Body of pancreas (tissue), 4 donors: Measurements from ENCODE around the gene RGN. TPM values are rescaled to one million over a fixed set of nuclear protein-coding genes. Genes with fewer than 3 reads are reported as not detected.
"Not testable (repeated sequence)": the region's sequence is repeated elsewhere in the genome, so short reads cannot be mapped to it uniquely, and the experiment has no call there.

Source experiments
- ATAC-seq: fragments of 150-250 bp; one replicate; pipeline ENCODE4 v1.9.1; 2016
- DNase-seq, 4 donors: peaks; one replicate each; pipeline ENCODE4 v3.0.0-alpha.2; 2019
- H3K27ac ChIP-seq, 4 donors: fragments of 200-600 bp; sonication (generic); 1 replicate in 3 of 4; 2 replicates in 1 of 4; pipeline versions ENCODE4 v1.5.1 to v1.6.1; 2016 to 2019; ENCODE audit warnings: mild to moderate bottlenecking in 1 of 4, mixed read lengths in 1 of 4, moderate library complexity in 1 of 4
- H3K27me3 ChIP-seq, 2 donors: fragments of 200-600 bp; sonication (generic); one replicate each; pipeline ENCODE4 v1.6.0; 2016; ENCODE audit warnings: mild to moderate bottlenecking in 1 of 2
- H3K36me3 ChIP-seq, 2 donors: fragments of 200-600 bp; sonication (generic); replicated peaks in 1 of 2; 2 replicates each; pipeline ENCODE4 v1.5.1; 2016; ENCODE audit warnings: low read depth in 2 of 2; ENCODE audit not compliant: insufficient read depth in 1 of 2
- H3K4me1 ChIP-seq: fragments of 200-600 bp; sonication (generic); one replicate; pipeline ENCODE4 v1.6.0; 2016
- H3K4me3 ChIP-seq, 2 donors: fragments of 200-600 bp; sonication (generic); 1 replicate in 1 of 2; 2 replicates in 1 of 2; pipeline ENCODE4 v1.5.1; 2016 to 2019
- H3K9me3 ChIP-seq, 3 donors: fragments of 200-600 bp; sonication (generic); 1 replicate in 2 of 3; 2 replicates in 1 of 3; pipeline ENCODE4 v1.5.1; 2016
- POLR2A ChIP-seq, 3 donors: fragments of 450-650 bp; IDR thresholded peaks; one replicate each; pipeline ENCODE4 v1.6.1; 2016; ENCODE audit warnings: antibody characterized with exemption in 3 of 3, mild to moderate bottlenecking in 2 of 3
- WGBS, 2 donors: methylation state at CpG; one replicate each; pipeline ENCODE4 v1.1.5; 2017; 5-methylcytosine and 5-hydroxymethylcytosine counted together
- intact Hi-C: fragments of 100-400 bp; cut with DNase I; formaldehyde crosslinking; loops from one replicate; pipeline ENCODE4 v1.15.1; 2023
- small RNA-seq: library from RNA; depleted of rRNA; stranded (forward); fragments of <200 nt; gene quantifications from one replicate; pipeline ENCODE3, GENCODE V24; 2016
- total RNA-seq, 2 donors: library from RNA; depleted of rRNA; stranded (reverse); fragments of >200 nt; gene quantifications; one replicate each; pipeline ENCODE4 v1.1.0, GENCODE V29; 2016
- TF ChIP-seq, protein P1 (sequence below), 7 experiments: fragments of 450-650 bp in 4 of 7; fragments of 200-600 bp in 3 of 7; sonication (generic) in 3 of 7; IDR thresholded peaks; one replicate each; pipeline ENCODE4 v1.5.1; 2016 to 2019; ENCODE audit warnings: antibody characterized with exemption in 7 of 7

RGN gene
- total RNA-seq, 2 donors from 2014 or later = 20.8 to 21.5 TPM

DNA sequence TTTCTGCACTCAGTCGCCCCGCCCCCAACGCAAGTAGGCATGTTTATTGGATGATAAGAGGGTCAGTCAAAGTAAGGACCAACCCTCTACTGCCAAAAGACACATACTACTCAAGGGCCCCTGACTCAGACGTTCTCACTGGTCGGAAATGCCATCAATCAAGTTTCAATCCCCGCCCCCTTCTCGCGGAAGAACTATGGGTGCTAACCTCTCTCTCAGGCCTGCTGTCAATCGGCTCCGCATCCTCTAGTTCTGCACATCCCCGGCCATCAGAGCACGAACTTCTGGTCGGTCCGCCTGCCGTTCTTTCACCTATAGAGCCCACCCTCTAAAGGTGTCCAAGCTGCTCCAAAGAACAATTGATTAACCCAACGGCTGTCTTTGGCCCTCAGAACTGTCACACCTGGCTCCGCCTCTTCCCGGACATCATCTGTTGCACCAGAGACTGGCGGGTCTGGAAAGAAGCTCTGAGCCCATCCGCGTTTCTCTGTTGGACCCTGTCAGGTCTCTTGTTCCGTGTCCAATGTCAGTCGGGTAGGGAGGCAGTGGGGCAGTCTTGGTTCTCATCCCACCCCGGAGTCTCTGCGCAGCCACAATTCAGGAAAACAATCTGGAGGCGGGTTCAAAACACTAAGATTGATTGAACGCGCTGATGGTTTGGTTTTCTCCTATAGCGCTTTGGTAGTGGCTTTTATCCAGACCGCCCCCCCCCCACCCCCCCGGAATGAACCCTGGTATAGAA lies 51.1 kb downstream of the RGN start:
- Histone ChIP-seq H3K27ac (peak overlapping the region; percentile 43 to 84 (median 70)), H3K4me3 (peak overlapping the region; percentile 30 to 36), H3K36me3 (no peaks in the 10 kb centered on the region), H3K4me1 (peaks cover 4% of the 10 kb centered on the region), H3K27me3 (no peaks in the 10 kb centered on the region), H3K9me3 (no peaks in the 10 kb centered on the region)
- WGBS, 2 donors = 0% methylated on average over 19 to 31 of the region's 31 CpGs
- DNase-seq (peak; percentile 92 to 94 (median 93)), ATAC-seq (peak; percentile 99)
- intact Hi-C loops = no loop called here
- peak in 2 of 3 donors; percentile 58 for TF ChIP-seq POLR2A (IDR thresholded peaks at IDR 0.05)
- TF ChIP-seq, protein P1, sequence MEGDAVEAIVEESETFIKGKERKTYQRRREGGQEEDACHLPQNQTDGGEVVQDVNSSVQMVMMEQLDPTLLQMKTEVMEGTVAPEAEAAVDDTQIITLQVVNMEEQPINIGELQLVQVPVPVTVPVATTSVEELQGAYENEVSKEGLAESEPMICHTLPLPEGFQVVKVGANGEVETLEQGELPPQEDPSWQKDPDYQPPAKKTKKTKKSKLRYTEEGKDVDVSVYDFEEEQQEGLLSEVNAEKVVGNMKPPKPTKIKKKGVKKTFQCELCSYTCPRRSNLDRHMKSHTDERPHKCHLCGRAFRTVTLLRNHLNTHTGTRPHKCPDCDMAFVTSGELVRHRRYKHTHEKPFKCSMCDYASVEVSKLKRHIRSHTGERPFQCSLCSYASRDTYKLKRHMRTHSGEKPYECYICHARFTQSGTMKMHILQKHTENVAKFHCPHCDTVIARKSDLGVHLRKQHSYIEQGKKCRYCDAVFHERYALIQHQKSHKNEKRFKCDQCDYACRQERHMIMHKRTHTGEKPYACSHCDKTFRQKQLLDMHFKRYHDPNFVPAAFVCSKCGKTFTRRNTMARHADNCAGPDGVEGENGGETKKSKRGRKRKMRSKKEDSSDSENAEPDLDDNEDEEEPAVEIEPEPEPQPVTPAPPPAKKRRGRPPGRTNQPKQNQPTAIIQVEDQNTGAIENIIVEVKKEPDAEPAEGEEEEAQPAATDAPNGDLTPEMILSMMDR (IDR thresholded peaks at IDR 0.05) = no peak

DNA sequence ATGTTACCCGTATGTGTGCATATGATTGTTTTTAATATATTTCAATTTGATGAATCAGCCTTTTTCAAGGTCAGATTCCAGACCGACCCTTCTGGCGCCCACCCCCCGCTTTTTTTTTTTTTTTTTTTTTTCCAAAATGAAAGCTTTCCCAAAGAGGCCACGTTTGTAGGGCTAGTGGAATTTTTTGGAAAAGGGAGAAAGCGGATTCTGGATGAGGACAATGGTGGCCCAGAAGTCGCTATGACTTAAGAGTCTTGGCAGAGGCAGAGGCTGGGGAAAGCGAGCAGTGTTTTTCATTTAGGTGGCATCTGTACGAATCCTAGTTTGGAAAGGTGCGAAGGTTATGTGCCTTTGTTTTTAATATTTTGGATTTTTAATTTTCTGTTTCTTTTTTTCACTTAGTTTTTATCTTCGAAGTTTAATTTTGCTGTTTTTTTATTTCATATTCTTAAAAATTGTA lies 51.7 kb downstream of the RGN start:
- peak overlapping the region in 2 of 4 donors; percentile 76 to 84 for H3K27ac ChIP-seq
- H3K4me3 ChIP-seq = peak overlapping the region in 1 of 2 donors; percentile 36

DNA sequence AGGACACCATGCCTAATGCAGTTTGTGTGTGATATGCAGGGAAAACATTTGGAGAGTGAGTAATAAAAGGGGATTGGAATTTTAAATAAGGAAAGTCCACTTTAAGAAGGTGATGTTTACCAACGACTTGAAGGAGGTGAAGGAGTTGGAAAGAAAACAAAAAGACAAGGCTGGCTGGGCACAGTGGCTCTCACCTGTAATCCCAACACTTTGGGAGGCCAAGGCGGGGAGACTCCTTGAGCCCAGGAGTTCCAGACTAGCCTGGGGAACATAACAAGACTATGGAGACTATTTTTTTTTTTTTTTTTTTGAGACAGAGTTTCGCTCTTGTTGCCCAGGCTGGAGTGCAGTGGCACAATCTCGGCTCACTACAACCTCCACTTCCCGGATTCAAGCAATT lies 55.2 kb downstream of the RGN start:
- ATAC-seq = no peak
- no peaks in the 10 kb centered on the region for H3K9me3 ChIP-seq
- WGBS, 2 donors = 76 to 78% methylated on average over 4 to 5 of the region's 5 CpGs
- intact Hi-C loops = no loop called here
- H3K27ac ChIP-seq = no peak overlapping the region
- no peaks in the 10 kb centered on the region for H3K27me3 ChIP-seq
- no peak for DNase-seq
- H3K4me1 ChIP-seq = peaks cover 1% of the 10 kb centered on the region
- TF ChIP-seq POLR2A (IDR thresholded peaks at IDR 0.05) = no peak
- TF ChIP-seq, protein P1 (IDR thresholded peaks at IDR 0.05) = no peak
- H3K36me3 ChIP-seq = no peaks in the 10 kb centered on the region
- no peak overlapping the region for H3K4me3 ChIP-seq

More for the DNA sequence above, 51.7 kb downstream of the RGN start:
- intact Hi-C loops = no loop called here
- no peaks in the 10 kb centered on the region for H3K9me3 ChIP-seq
- WGBS, 2 donors = 12 to 25% methylated on average over 10 to 11 of the region's 11 CpGs
- no peaks in the 10 kb centered on the region for H3K27me3 ChIP-seq
- H3K4me1 ChIP-seq = peaks cover 4% of the 10 kb centered on the region
- ATAC-seq (no peak), DNase-seq (no peak)
- no peak for TF ChIP-seq POLR2A (IDR thresholded peaks at IDR 0.05)
- TF ChIP-seq, protein P1 (IDR thresholded peaks at IDR 0.05) = no peak
- H3K36me3 ChIP-seq = no peaks in the 10 kb centered on the region

DNA sequence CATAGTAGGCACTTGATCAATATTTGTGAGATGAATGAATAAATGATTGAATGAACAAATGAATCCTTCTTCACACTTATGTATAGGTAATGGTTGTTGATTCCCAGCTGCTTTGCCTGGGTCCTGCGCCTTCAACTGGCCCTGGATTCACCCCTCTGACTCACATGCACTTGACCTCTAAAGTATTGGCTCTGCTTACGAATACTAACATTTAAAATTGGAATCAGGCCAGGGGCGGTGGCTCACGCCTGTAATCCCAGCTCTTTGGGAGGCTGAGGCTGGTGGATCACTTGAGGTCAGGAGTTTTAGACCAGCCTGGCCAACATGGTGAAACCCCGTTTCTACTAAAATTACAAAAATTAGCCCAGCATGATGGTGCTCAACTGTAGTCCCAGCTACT lies 57.4 kb downstream of the RGN start:
- peak in 2 of 4 donors; percentile 4 to 34 for DNase-seq
- H3K4me3 ChIP-seq, H3K36me3 ChIP-seq, H3K27me3 ChIP-seq, H3K4me1 ChIP-seq, intact Hi-C loops, H3K9me3 ChIP-seq, ATAC-seq, H3K27ac ChIP-seq: not testable (repeated sequence)
- WGBS, 2 donors = 74 to 78% methylated on average over 1 to 5 of the region's 5 CpGs

DNA sequence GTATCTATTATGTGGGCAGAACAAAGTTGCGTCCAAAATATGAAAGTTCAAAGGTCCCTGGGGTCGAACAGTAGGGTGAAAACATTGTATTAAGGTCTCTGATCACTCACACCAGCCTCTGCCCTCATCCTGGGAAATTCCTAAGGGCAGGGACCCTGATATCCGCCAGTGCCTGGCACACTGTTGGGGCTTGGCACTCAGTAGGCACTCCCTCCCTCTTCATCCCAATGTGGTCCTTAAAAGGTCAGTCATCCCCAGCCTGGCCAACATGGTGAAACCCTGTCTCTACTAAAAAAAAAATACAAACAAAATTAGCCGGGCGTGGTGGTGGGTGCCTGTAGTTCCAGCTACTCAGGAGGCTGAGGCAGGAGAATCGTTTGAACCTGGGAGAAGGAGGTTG lies 59.9 kb downstream of the RGN start:
- Histone ChIP-seq H3K4me3 (no peak overlapping the region), H3K27ac (no peak overlapping the region), H3K4me1 (no peaks in the 10 kb centered on the region), H3K36me3 (no peaks in the 10 kb centered on the region), H3K9me3 (no peaks in the 10 kb centered on the region), H3K27me3 (no peaks in the 10 kb centered on the region)
- no peak for DNase-seq
- WGBS, 2 donors = 85 to 91% methylated on average over 2 to 6 of the region's 6 CpGs
- ATAC-seq = no peak
- intact Hi-C loops = no loop called here
- TF ChIP-seq POLR2A (IDR thresholded peaks at IDR 0.05) = no peak
- TF ChIP-seq, protein P1 (IDR thresholded peaks at IDR 0.05) = no peak

Small RNA genes lying within 50 kb of the gene (small RNA-seq; reads per million reads assigned to genes)
- gene RNU12-2P = not detected
- gene RNU6-1189P = not detected

Other genes with a start within 250 kb of the RGN start
- 1 to 10 TPM in 1 of 2 donors, under 1 TPM in 1; 0.99 to 5.7 TPM for gene RP2, start 241.4 kb upstream of the RGN start, total RNA-seq
- gene JADE3, start 166.0 kb upstream of the RGN start, total RNA-seq = 1 to 10 TPM; 2.3 to 9.3 TPM
- gene NDUFB11, start 66.3 kb downstream of the RGN start, total RNA-seq = 10 to 100 TPM; 66.7 to 80.1 TPM
- gene RBM10, start 66.8 kb downstream of the RGN start, total RNA-seq = 10 to 100 TPM; 16.1 to 29.0 TPM
- 10 to 100 TPM; 70.8 to 82.4 TPM for gene UBA1, start 115.4 kb downstream of the RGN start, total RNA-seq
- 10 to 100 TPM; 53.2 to 83.4 TPM for gene CDK16, start 140.2 kb downstream of the RGN start, total RNA-seq
- gene USP11, start 154.6 kb downstream of the RGN start, total RNA-seq = 10 to 100 TPM; 23.1 to 33.3 TPM